GM06990 (cell line): ENCODE data around the gene ADAMTS17.

Experiments
- DNase-seq: peaks from one replicate; pipeline ENCODE4 v3.0.0-alpha.2; 2011; ENCODE audit not compliant: insufficient read length; ENCODE audit errors: extremely low read depth
- H3K27me3 ChIP-seq: replicated peaks from 2 replicates; pipeline ENCODE4 v1.6.0; 2011; ENCODE audit warnings: low read length; ENCODE audit not compliant: control insufficient read depth, insufficient read depth
- H3K36me3 ChIP-seq: 2 replicates; pipeline ENCODE4 v1.5.1; 2011; ENCODE audit warnings: low read length; ENCODE audit not compliant: control insufficient read depth, insufficient read depth
- H3K4me3 ChIP-seq: replicated peaks from 2 replicates; pipeline ENCODE4 v1.5.1; 2011; ENCODE audit warnings: low read depth, mild to moderate bottlenecking, control low read depth, low read length
- CTCF ChIP-seq: IDR thresholded peaks from 2 replicates; pipeline ENCODE4 v1.5.1; 2011; ENCODE audit warnings: low read length, control low read depth, mild to moderate bottlenecking, inconsistent platforms; ENCODE audit not compliant: insufficient read depth, poor library complexity, severe bottlenecking

The ADAMTS17 gene

GRCh38 chr15:100048736-100049135 lies 293.0 kb downstream of the ADAMTS17 start:
- TF ChIP-seq CTCF = no peak
- Histone ChIP-seq H3K27me3 (no peaks in the 10 kb centered on the region; the same call in none of the 2 replicates), H3K4me3 (no peak overlapping the region), H3K36me3 (no peaks in the 10 kb centered on the region)
- DNase-seq = no peak

GRCh38 chr15:100043692-100044091 lies 298.1 kb downstream of the ADAMTS17 start:
- Histone ChIP-seq H3K36me3 (no peaks in the 10 kb centered on the region), H3K27me3 (no peaks in the 10 kb centered on the region; the same call in 1 of the 2 replicates), H3K4me3 (no peak overlapping the region)
- no peak for TF ChIP-seq CTCF
- no peak for DNase-seq

GRCh38 chr15:100043068-100043641 lies 298.6 kb downstream of the ADAMTS17 start:
- no peaks in the 10 kb centered on the region for H3K36me3 ChIP-seq
- no peaks in the 10 kb centered on the region; the same call in 1 of the 2 replicates for H3K27me3 ChIP-seq
- no peak overlapping the region for H3K4me3 ChIP-seq
- TF ChIP-seq CTCF = no peak
- DNase-seq = no peak

- no peak for DNase-seq
Measured at GRCh38 chr15:100042558-100042957, 299.2 kb downstream of the ADAMTS17 start.

GRCh38 chr15:100041127-100041828 lies 300.5 kb downstream of the ADAMTS17 start:
- TF ChIP-seq CTCF = no peak
- H3K27me3 ChIP-seq = no peaks in the 10 kb centered on the region; the same call in 1 of the 2 replicates
- H3K36me3 ChIP-seq = no peaks in the 10 kb centered on the region
- no peak for DNase-seq
- H3K4me3 ChIP-seq = no peak overlapping the region

More at GRCh38 chr15:100042558-100042957, 299.2 kb downstream of the ADAMTS17 start:
- TF ChIP-seq CTCF = no peak
- no peak overlapping the region for H3K4me3 ChIP-seq
- H3K27me3 ChIP-seq = no peaks in the 10 kb centered on the region; the same call in 1 of the 2 replicates
- no peaks in the 10 kb centered on the region for H3K36me3 ChIP-seq
